Spinal cord (tissue), 10 donors: ENCODE results near the gene ACKR3. TPM values are rescaled to one million over a fixed set of nuclear protein-coding genes. Genes with fewer than 3 reads are reported as not detected.

Source experiments
- DNase-seq, 6 donors: peaks; one replicate each; pipeline versions ENCODE4 v3.0.0 to v3.0.0-alpha.2; 2013 to 2015; ENCODE audit warnings: low spot score in 6 of 6, low read depth in 4 of 6
- H3K27ac ChIP-seq: one replicate; pipeline ENCODE4 v1.5.1; 2013; ENCODE audit warnings: low read depth, low read length, control low read depth
- H3K27me3 ChIP-seq: one replicate; pipeline ENCODE4 v1.6.1; 2013; ENCODE audit warnings: low read length; ENCODE audit not compliant: control insufficient read depth, insufficient read depth
- H3K36me3 ChIP-seq: one replicate; pipeline ENCODE4 v1.6.1; 2013; ENCODE audit warnings: low read length; ENCODE audit not compliant: control insufficient read depth, insufficient read depth
- H3K4me1 ChIP-seq: one replicate; pipeline ENCODE4 v1.6.1; 2013; ENCODE audit warnings: low read length; ENCODE audit not compliant: control insufficient read depth, insufficient read depth
- H3K4me3 ChIP-seq: one replicate; pipeline ENCODE4 v1.5.1; 2013; ENCODE audit warnings: low read depth, low read length, control low read depth
- H3K9me3 ChIP-seq: one replicate; pipeline ENCODE4 v1.6.1; 2013; ENCODE audit warnings: low read length; ENCODE audit not compliant: control insufficient read depth, insufficient read depth
- WGBS: methylation state at CpG from one replicate; pipeline ENCODE4 v1.1.5; 2013; ENCODE audit warnings: missing lambda C conversion rate; ENCODE audit not compliant: insufficient coverage; 5-methylcytosine and 5-hydroxymethylcytosine counted together
- polyA plus RNA-seq, 2 donors: library from polyadenylated mRNA; unstranded; fragments of 120-200 nt; gene quantifications; one replicate each; pipeline ENCODE4 v1.2.1, GENCODE V29; 2013; ENCODE audit not compliant: insufficient read length in 2 of 2
- total RNA-seq, 2 donors: library from RNA; depleted of rRNA in 1 of 2; stranded (reverse); fragments of 120-200 nt in 1 of 2; fragments of >200 nt in 1 of 2; gene quantifications; one replicate each; pipeline versions ENCODE4 v1.2.3 to v1.2.4, GENCODE V29; 2013 to 2014
- donor health status: healthy.

The ACKR3 gene
- total and polyA plus RNA-seq, 4 donors, result 14.9 to 52.0 (median 29.6) TPM

DNA sequence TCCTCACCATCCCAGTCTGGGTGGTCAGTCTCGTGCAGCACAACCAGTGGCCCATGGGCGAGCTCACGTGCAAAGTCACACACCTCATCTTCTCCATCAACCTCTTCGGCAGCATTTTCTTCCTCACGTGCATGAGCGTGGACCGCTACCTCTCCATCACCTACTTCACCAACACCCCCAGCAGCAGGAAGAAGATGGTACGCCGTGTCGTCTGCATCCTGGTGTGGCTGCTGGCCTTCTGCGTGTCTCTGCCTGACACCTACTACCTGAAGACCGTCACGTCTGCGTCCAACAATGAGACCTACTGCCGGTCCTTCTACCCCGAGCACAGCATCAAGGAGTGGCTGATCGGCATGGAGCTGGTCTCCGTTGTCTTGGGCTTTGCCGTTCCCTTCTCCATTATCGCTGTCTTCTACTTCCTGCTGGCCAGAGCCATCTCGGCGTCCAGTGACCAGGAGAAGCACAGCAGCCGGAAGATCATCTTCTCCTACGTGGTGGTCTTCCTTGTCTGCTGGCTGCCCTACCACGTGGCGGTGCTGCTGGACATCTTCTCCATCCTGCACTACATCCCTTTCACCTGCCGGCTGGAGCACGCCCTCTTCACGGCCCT lies 11.2 kb downstream of the ACKR3 start:
- Histone ChIP-seq H3K4me1 (peaks cover 56% of the 10 kb centered on the region), H3K27me3 (no peaks in the 10 kb centered on the region), H3K36me3 (peaks cover 22% of the 10 kb centered on the region), H3K4me3 (no peak overlapping the region), H3K9me3 (no peaks in the 10 kb centered on the region), H3K27ac (no peak overlapping the region)
- DNase-seq, result no peak
- WGBS, result 98% methylated on average over 29 of the region's 29 CpGs

DNA sequence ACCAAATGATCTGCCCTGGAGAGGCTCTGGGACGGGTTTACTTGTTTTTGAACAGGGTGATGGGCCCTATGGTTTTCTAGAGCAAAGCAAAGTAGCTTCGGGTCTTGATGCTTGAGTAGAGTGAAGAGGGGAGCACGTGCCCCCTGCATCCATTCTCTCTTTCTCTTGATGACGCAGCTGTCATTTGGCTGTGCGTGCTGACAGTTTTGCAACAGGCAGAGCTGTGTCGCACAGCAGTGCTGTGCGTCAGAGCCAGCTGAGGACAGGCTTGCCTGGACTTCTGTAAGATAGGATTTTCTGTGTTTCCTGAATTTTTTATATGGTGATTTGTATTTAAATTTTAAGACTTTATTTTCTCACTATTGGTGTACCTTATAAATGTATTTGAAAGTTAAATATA lies 11.9 kb downstream of the ACKR3 start:
- Histone ChIP-seq H3K9me3 (no peaks in the 10 kb centered on the region), H3K27ac (no peak overlapping the region), H3K4me1 (peaks cover 49% of the 10 kb centered on the region), H3K27me3 (no peaks in the 10 kb centered on the region), H3K36me3 (peaks cover 22% of the 10 kb centered on the region), H3K4me3 (no peak overlapping the region)
- DNase-seq, result peak in 1 of 6 donors; percentile 46
- WGBS, result 72% methylated on average over 7 of the region's 7 CpGs

DNA sequence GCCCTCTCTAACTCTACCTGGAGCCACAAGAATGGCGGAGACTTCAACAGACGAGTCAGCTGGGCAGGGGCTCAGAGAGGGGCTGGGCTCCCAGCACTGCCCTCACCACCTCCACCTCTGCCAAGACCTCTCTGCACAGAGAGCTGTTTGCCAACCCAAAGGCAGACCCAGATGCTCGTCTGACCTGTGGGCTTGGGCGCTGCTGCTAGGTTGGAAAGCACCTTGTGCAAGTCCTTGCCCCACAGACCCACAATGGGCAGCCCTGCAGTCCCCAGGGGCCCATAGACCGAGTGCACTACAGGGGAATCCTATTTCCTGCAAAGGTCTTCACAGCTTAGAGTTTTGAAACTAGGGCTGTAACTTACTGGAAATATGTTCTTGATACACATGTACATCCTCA lies 13.3 kb downstream of the ACKR3 start:
- no peaks in the 10 kb centered on the region for H3K9me3 ChIP-seq
- H3K27me3 ChIP-seq, result no peaks in the 10 kb centered on the region
- H3K4me3 ChIP-seq, result no peak overlapping the region
- H3K27ac ChIP-seq, result no peak overlapping the region
- H3K36me3 ChIP-seq, result peaks cover 22% of the 10 kb centered on the region
- no peak for DNase-seq
- H3K4me1 ChIP-seq, result peaks cover 35% of the 10 kb centered on the region
- WGBS, result 94% methylated on average over 4 of the region's 5 CpGs

DNA sequence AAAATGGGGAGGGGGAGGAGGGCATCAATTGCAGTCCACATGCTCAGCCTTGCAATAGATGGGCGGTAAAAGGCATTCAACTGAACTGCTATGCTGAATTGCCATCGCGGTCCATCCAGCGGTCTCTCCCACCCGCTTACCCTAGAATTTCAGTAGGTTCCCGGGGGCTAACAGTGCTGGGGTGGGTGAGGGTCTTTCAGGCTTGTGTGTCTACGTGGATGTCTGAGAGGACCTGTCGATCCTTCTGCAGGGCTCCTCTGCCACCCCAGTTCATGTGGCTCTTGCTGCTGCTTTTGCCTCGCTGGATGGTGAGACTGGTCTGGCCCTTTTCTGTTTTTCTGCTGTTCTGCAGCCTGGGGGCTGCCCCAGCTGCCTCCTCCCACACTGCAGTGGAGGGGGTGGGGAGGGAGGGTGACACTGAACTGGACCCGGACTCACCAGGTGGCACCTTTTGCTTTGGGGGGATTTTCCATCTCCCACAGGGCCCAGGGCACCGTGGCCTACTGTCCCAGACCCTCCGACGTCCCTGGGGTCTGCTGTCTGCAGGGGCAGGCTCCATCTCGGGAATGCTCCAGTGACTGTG lies 14.1 kb downstream of the ACKR3 start:
- no peak overlapping the region for H3K4me3 ChIP-seq
- H3K27ac ChIP-seq, result no peak overlapping the region
- DNase-seq, result no peak
- peaks cover 22% of the 10 kb centered on the region for H3K36me3 ChIP-seq
- H3K9me3 ChIP-seq, result no peaks in the 10 kb centered on the region
- no peaks in the 10 kb centered on the region for H3K27me3 ChIP-seq
- peaks cover 27% of the 10 kb centered on the region for H3K4me1 ChIP-seq
- 88% methylated on average over 3 of the region's 14 CpGs for WGBS

DNA sequence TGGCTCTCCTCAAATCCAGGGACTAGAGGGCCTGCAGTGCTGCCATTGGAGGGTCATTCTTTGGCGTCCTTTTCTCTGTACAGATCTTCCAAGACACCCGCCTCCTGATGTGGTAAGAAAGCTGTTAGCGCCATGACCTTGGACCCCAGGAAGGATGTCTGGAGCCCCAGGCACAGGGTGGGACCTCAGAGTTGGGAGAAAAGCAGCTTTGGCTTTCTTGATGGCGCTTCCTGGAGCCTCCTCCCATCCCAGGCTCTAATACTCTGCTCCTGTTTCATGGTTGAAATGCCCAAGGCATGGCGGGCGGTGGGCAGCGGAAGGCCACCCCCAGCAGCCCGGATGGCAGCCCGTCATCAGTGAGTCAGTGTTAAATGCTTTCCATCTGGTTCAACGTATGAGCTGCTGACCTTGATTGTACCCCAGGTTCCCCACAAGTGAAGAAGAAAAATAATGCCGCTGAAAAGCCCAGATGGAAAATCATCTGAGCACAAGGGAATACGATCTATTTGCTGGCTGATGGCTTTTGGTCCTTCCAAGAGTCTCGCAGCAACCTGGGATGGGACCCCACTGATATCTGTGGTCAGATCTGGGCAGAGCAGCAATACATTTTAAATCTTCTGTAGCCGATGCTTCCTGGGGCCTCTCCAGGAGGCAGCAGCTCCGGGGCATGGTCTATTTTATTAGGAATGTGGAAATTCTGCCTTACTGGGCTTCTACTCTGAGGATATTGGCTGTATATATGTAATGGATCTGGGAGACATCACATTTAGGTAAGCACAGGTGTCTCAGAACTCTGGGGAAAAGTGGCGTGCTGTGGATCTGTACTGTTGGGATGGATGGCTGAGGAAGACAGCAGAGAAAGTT lies 15.1 kb downstream of the ACKR3 start:
- no peak for DNase-seq
- WGBS, result 89% methylated on average over 16 of the region's 16 CpGs
- Histone ChIP-seq H3K9me3 (no peaks in the 10 kb centered on the region), H3K4me1 (peaks cover 18% of the 10 kb centered on the region), H3K27me3 (no peaks in the 10 kb centered on the region), H3K27ac (no peak overlapping the region), H3K4me3 (no peak overlapping the region), H3K36me3 (peaks cover 22% of the 10 kb centered on the region)

DNA sequence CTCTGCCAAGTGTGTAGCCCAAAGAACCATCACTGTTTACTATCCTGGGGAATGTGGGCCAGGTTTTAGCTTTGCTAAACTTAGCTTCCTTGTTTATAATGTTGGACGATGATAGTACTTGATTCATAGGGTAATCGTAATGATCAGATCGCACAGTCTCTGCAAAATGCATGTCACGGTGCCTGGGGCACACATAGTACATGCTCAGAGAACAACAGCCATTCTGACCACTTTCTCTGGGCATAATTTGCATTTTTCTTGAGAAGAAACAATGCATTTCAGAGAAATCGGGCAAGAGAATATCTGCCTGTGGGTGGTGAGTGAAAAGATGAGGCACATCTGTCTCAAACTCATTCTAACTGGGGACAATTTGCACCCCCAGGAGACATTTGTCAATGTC lies 16.3 kb downstream of the ACKR3 start:
- DNase-seq, result no peak
- WGBS, result no CpG with 5 or more reads among the region's 5 CpGs
- Histone ChIP-seq H3K4me3 (no peak overlapping the region), H3K27ac (no peak overlapping the region), H3K36me3 (peaks cover 16% of the 10 kb centered on the region), H3K9me3 (no peaks in the 10 kb centered on the region), H3K27me3 (no peaks in the 10 kb centered on the region), H3K4me1 (peaks cover 6% of the 10 kb centered on the region)

DNA sequence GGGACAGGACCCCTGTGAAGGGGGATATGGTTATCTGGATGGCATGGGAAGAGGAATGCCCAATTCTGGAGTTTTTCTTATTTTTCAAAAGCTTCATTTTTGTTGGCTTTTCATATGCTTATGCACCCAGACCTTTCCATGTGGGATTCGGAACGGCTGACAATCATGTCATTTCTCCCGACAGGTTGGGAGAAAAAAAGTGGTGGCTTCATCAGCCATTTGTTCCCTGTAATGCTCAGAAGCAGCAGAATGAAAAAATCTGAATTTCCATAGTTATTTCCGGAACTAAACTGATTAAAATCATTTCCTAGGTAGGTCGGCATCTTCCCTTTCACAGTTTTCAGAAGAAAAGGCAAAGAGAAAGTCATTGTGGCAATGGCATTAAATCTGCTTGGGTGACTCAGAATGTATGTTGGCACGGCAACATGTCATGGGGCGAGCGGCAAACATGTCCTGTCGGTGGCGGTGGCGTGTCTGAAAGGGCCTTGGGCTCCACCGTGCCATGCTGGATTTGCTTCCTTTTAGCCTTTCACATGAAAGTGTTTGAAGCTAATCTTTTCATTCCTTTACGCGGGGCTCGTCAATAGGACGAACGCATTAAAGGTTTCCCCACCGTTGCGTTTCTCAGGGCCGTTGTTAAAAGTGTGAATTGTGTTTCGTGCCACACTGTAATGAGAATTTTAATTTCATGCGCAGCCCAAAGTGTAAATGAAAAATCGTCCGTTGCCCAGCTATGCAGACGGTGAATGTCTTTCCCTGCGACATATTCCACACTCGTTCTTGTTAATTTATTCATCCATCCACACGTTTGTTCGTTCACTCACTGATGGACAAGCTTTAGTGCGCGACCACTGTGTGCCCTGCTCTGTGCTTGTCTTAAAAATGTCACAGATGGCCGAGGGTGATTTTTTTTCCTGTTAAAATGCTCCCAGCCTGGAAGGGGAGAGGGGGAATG lies 18.5 kb downstream of the ACKR3 start:
- Histone ChIP-seq H3K27ac (no peak overlapping the region), H3K4me3 (no peak overlapping the region), H3K36me3 (peaks cover 2% of the 10 kb centered on the region), H3K9me3 (no peaks in the 10 kb centered on the region), H3K27me3 (no peaks in the 10 kb centered on the region), H3K4me1 (no peaks in the 10 kb centered on the region)
- 30% methylated on average over 24 of the region's 32 CpGs for WGBS
- DNase-seq, result peak in 2 of 6 donors; percentile 69 to 86

DNA sequence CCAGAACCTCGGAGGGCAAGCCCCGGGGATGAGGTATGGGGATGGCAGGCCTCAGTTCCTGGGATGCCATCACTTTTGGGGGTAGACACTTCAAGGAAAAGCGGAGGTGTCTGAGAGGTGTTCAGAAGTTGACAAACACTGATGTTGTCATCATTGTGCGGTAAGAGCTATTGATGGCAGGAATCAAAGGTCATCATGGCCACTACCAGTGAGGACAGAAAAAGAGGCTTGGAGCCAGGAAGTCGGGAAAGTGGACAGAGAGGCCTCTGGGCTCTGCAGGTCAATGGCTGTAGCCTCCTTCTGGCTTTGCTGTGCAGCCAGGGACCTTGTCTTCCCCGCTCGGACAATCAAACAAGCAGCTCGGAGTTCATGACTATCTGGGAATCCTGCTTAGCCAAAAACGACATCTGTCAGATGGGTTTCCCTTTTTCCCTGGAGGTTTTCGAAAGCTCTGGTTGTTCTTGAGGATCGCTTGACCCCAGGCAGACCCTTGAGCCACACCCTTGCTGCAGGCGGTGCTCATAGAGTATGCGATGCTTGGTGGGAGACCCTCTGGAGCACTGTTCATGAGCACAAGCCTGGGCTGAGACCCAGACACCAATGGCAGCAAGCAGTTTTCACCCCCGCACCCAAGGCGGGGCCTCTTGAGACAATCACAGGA lies 19.4 kb downstream of the ACKR3 start:
- Histone ChIP-seq H3K4me3 (no peak overlapping the region), H3K27me3 (no peaks in the 10 kb centered on the region), H3K4me1 (no peaks in the 10 kb centered on the region), H3K27ac (no peak overlapping the region), H3K36me3 (no peaks in the 10 kb centered on the region), H3K9me3 (no peaks in the 10 kb centered on the region)
- DNase-seq, result no peak
- WGBS, result 94% methylated on average over 13 of the region's 15 CpGs

DNA sequence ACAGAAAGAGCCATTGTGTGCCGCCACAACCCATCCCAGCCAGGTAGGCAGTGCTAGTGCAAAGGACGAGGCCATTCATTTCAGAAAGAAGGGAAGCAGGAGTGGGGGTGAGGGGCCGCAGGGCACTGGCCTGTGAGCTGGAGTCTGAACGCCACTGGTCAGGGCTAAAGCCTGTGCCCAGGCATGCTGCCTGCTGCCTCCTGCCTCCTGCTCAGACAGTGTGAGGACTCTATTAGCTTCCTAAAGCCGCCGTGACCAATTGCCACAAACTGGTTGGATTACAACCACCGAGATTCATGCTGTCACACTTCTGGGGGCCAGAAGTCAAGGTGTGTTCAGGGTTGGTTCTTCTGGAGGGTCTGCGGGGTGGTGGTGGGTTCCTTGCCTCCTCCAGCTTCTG lies 21.2 kb downstream of the ACKR3 start:
- Histone ChIP-seq H3K27ac (no peak overlapping the region), H3K4me1 (no peaks in the 10 kb centered on the region), H3K27me3 (no peaks in the 10 kb centered on the region), H3K36me3 (no peaks in the 10 kb centered on the region), H3K9me3 (no peaks in the 10 kb centered on the region), H3K4me3 (no peak overlapping the region)
- WGBS, result 90% methylated on average over 8 of the region's 8 CpGs
- no peak for DNase-seq
